Forelimb muscle (tissue), 1 donor: ENCODE results near the gene RALGPS2. TPM values are rescaled to one million over a fixed set of nuclear protein-coding genes. Genes with fewer than 3 reads are reported as not detected.
"Not testable (repeated sequence)": the region's sequence is repeated elsewhere in the genome, so short reads cannot be mapped to it uniquely, and the experiment has no call there.

Experiments
- DNase-seq: peaks from one replicate; pipeline ENCODE4 v3.0.0-alpha.2; 2013; ENCODE audit warnings: low read depth
- polyA plus RNA-seq: library from polyadenylated mRNA; unstranded; fragments of 120-200 nt; gene quantifications from one replicate; pipeline ENCODE4 v1.2.1, GENCODE V29; 2013; ENCODE audit not compliant: insufficient read length

RALGPS2 gene
- polyA plus RNA-seq, 1 donor = 39.6 TPM

DNA sequence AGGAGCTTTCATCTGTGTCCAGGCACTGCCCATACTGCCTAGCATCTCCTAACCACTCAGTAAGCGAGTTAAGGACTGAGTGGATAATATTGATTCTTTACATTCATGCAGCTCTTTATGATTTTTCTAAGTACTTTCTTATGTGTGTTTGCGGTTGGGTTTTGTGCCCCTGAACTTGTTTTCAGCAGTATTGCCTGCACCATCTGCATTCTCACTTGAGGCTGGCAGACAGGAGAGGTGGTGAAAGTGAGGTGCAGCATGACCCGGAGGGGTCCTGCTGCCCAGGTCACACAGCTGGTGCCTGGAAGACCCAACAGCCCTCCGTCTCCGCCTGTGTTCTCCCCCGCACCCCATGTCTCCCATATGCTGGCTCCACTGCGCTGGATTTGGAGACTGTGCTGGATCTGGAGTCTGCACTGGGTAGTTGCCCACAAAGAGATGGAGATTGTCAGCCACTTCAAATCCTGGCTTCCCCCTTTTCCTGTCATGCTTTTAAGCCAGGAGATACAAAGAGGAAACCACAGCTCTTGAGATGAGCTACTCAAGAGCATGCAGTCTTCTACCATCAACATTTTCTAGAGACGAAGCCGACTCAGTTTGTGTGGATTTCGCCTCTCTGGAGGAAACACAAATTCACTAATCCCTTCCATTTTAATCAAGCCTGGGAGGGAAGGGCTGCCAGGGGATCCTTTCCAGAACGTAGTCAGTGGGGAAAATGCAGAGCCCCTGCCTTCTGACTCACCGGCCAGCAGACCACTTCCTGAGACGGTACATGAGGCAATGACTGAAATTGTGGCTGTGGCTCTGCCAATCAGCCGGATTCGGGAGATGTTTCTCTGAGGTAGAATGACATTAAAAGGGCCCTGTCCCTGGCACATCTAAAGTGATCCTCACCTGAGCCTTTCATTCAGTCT lies 217.5 kb downstream of the RALGPS2 start:
- no peak for DNase-seq

DNA sequence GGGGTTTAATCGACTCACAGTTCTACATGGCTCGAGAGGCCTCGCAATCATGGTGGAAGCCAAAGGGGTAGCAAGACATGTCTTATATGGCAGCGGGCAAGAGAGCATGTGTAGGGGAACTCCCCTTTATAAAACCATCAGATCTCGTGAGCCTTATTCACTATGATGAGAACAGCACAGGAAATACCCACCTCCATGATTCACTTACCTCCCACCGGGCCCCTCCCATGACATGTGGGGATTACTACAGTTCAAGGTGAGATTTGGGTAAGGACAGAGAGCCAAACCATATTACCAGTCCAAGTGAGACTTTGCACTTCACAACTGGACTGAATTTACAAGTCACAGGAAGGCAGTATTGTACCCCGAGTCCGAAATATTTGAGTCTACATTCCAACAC lies 219.7 kb downstream of the RALGPS2 start:
- no peak for DNase-seq

DNA sequence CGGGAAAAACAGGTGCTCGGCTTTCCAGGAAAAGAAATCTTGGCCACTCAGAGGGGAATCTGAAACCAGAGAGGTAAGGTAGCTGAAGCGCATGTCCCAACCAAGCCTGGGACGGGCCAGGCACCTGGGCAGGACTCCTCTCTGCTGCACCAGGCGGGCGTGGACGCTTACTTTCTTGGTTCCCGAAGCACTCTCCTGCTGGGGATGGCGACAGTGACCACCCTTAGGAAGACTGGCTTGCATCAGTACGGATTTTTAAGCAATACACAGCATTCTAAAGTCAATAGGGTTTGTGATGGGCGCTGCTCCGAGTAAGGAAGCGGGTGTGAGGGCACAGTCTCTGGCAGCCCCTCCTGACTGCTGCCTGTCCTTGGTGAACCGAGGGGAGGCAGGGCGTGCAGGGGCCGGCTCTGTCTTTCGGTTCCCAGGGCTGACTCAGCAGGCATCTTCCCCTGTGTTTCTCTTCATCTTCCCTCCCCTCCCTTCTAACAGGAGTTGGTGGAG lies 220.8 kb downstream of the RALGPS2 start:
- no peak for DNase-seq

DNA sequence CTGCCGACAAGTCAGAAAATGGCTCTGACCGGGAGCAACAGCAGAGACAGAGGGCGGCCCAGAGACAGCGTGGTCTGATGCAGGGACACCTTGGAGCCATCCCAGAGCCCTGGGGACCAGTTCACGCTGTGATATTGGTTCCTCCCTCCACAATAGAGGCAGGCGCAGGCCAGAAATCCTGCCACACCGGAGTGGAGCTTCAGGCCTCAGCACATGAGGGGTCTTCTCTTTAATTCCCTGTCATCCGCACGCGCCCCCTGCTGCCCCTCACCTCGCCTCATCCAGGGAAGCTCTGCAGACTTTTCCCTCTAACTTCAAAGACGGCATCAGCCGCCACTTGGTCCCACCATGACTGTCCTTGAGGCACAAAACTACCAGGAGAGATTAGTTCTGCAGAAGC lies 221.4 kb downstream of the RALGPS2 start:
- DNase-seq = no peak

DNA sequence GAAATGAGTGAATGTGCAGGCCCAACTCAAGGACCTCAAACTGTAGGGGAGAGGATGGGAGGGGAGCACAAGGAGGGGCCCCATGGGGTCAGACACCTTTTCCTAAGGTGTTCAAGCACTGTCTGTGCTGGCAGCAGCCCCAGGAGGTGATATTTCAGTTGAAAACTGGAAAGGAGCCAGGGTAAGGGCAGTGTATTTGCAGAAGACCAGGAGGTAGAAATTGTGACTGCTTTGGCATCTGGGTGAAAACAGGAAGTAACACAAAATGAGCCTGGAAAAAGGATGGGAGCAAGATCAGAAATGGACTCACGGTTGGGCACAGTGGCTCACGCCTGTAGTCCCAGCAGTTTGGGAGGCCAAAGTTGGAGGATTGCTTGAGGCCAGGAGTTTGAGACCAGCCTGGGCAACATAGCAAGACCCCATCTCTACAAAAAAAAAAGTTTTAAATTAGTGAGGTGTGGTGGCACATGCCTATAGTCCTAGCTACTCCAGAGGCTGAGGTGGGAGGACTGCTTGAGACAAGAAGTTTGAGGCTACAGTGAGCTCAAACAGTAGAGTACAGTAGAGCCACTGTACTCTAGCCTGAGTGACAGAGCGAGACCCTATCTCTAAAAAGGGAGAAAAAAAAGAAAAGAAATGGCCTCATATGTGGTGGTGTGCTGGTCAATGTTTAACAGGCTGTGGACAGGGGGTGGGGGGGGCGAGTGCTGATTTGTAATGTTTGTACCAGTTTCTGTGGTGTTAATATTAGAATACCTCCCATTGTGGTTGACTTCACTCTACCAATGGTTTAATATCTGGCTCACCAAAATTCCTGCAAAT lies 222.0 kb downstream of the RALGPS2 start:
- no peak for DNase-seq

DNA sequence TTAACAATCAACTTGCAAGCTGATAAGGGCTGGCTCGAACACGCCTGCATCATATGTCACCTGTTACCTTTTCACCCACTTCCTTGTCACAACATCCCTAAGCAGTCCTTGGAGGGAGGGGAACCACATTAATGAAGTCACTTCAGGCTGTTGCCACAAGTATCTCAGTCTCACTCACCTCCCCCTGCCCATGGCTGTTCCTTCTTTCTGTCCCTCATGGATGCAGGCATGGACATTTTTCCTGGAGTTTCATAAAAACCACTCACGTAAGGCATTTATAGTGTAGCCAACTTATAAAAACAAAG lies 222.6 kb downstream of the RALGPS2 start:
- DNase-seq = no peak

DNA sequence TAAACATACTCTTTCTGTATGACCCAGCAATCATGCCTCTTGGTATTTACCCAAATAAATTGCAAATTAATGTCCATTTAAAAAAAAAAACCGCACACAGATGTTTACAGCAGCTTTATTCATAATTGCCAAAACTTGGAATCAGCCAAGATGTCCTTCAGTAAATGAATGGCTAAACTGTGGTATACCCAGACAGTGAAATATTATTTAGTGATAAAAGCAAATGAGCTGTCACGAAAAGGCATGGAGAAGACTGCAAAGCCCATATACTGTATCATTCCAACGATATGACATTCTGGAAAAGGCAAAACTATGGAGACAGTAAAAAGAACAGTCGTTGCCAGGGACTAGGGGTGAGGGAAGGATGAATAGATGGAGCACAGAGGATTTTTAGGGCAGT lies 223.6 kb downstream of the RALGPS2 start:
- no peak for DNase-seq

DNA sequence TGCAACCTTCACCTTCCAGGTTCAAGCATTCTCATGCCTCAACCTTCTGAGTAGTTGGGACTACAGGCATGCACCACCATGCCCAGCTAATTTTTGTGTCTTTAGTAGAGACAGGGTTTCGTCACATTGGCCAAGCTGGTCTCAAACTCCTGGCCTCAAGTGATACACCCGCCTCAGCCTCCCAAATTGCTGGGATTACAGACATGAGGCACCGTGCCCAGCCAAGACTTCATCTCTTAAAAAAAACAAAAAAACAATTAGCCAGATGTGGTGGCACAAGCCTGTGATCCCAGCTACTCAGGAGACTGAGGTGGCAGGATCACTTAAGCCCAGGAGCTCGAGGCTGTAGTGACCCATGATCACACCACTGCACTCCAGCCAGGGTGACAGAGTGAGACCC lies 224.8 kb downstream of the RALGPS2 start:
- not testable (repeated sequence) for DNase-seq

DNA sequence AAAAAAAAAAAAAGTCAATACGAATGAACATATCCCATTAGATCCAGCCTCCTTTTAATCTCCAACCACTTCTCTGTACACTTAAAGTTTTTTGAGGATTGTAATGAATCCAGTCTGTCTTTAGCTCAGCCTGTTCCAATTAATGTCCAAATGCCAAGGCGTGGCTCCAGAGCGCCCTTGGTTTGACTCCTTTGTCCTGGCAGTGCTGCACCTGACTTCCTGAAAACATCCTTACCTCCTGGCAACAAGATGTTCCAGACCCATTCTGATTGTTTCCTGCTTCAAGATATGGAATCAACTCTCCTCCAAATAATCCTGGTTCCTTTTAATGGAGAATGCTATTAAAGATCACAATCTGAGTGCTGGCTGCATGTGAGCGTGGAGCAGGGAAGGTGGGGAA lies 226.6 kb downstream of the RALGPS2 start:
- DNase-seq = no peak

DNA sequence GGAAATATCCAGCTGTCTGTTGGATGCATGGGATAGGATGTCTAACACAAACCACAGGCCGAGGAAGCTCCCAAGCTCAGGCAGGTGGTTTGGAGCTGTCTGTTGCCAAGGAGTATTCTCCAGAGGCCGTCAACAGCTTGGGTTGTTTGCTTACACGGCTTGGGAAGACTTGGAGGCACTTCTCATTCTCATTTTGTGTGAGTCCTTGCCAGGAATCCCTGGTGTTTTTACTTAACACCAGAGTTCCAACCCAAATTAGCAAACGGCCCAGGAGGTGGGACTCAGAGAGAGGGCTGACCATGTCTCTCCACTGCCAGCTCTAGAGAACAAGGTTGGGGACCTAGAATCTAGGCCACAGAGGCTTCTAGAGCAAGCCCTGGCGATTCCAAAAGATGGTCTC lies 228.0 kb downstream of the RALGPS2 start:
- peak; percentile 95 for DNase-seq

DNA sequence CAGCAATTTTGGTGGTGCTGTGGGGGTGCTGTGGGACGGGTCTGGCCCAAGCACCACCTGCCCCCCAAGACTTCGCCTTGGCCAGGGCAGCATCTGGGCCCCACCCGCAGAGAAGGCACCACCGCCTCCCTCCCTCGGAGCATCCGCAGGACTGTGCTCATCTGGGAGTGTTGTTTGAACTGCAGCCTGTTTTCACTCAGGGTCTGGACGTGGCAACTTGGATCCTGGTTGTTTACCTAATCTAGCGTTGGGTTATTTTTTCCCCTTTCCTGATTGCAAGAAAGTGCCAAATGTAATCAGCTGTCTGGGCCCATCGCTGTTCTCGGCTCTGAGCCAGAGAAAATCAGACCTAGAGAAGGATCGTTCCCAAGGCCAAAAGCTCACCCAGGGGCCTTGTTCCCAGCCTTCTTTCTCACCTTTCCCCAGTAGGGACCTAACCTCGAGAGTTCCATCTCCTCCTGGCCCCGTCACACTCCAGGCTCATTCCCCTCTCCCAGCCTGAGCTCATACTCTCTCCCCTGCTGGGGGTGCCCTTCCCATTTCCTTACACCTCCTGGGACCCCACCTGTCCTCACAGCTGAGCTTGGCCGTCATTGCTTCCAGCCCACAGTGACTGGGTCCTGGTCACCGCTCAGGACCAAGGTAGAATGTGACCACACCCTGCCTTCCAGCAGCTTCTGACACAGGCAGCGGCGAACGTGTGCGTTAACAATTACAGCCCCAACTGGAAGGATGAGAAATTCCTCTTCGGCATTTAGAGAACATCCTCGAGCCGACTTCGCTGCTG lies 228.7 kb downstream of the RALGPS2 start:
- DNase-seq = no peak

DNA sequence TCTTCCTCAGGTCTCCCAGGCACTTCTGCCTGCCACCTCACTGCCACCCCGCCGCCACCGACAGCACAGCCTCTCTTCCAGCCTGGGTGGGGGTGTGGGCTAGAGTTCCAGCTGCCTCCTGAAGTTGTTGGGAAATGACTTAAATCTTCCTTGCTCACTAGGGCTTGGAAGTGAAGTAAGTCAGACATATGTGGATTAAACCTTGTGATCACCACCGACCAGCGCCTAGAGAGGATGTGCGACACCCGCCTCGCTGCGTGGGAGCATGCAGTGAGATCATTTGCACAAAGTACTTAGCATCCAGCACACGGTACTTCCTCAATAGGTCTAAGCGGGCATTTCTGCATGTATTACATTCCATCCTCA lies 229.3 kb downstream of the RALGPS2 start:
- DNase-seq = no peak

DNA sequence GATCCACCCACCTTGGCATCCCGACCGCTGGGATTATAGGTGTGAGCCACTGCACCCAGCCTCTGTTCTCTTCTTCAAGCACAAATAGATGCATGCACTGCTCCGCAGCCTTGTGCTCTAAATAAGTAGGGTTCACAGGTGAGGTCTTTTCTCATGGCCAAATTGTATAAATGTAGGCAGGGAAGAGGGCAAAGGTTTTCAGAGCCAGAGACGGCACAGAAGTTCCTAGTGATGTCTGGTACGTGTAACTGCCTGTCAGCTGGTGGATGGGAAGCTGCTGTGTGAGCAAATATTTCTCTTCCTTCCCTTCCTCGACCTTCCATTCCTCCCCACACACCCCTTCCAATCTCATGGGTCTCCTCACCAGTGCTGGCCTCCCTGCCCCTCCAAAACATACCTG lies 229.9 kb downstream of the RALGPS2 start:
- no peak for DNase-seq

DNA sequence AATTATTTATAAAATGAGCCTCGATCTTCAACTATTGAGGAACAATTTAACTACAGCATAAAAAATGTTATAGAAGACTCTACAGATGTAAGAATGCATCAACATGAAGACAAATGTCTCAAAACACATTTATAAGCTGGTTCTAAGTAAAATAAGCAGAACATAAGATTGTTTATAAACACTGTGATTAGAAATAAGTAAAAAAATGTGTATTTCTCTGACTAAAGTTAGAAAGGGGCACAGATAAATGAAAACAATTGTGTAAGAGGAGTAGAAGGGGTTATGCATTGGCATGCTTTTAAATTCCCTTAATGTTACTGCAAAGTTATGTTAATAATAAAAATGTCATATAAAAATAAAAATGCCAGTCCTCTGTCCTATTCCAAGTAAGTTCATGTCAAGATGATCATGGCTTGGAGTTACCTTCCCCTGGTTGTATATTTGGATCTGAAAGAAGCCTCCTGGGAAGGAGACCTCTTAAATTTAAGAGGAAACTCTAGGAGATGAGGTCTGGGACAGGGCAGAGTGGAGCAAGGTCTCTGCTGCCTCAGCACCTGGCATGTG lies 230.4 kb downstream of the RALGPS2 start:
- DNase-seq = no peak

DNA sequence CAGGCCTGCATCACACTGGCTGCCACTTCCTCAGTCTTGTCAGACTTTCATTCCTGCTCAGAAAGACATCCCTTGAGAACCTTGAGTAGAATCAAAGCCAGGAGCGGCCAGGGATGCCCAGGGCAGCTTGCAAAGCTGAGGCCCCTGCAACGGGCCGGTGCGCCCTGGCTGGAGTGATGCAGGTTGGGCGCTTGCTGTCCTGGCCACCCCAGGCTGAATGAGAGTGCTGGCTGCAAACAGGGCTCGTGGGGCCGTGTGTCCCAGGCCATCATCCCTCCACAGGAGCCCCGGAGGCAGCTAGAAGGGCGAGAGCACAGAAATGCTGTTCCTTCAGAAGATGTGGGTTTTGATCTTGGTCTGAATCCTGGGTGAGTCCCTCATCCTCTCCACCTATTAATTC lies 233.4 kb downstream of the RALGPS2 start:
- no peak for DNase-seq

DNA sequence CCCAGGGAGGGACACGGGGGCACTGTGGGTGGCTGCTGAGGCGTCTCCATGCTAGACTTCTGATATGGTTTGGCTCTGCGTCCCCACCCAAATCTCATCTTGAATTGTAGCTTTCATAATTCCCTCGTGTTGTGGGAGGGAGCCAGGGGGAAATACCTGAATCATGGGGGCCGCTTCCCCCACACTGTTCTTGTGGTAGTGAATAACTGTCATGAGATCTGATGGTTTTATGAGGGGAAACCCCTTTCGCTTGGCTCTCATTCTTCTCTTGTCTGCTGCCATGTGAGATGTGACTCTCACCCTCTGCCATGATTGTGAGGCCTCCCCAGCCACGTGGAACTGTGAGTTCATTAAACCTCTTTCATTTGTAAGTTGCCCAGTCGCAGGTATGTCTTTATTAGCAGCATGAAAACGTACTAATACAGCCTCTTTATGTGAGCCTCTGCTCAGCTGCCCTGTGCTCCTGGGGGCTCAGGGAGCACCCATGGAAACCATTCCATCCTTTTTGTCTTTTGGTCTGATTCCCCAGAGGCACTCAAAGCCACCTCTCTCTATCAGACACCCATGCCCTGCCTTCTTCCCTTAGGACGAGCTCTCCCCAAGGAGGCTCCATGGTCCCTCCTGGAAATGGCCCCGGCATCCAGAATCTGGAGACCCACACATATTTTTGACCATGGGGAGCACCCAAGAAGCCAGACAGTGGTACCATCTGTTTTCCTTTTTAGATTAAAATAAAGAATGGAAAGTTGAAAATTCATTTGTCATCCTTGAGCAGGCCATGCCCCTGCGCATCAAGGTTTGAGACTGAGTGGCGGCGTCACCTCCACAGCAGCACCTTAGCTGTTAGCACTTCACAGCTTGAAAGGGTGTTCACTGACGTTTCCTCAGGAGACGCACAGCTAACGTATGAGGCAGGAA lies 234.8 kb downstream of the RALGPS2 start:
- DNase-seq = no peak

DNA sequence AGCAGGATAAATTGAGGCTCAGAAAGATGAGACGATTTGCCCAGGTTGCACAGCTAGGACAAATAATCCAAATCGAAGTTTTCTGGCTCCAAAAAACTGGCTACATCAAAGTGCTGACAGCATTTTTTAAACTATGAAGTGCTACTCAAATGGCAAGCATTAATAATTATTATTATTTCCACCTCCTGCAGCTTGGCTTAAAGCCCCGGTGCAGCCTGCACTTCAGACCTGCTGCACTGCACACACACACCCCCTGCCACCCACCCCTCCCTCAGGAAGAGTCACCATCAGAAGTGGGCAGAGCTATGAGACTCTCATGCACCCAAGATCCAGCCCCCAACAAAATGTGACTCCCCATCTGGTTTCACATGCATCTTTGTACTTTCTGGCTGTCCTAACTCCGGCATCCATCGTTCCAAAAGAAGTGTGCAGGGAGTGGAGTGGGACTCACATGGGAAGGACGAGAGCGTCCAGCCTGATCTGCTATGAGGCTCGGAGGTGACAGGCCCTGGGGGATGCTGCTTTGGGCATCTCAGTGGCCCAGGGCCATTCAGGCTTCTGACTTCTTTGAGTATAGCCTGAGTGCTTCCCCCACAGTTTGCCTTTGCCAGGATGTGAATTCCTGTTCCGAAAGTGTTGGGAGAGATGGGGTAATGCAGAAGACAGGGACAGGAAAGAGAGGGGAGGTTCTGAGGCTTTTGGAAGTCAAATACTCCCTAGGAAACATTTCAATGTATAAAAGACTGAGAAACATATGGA lies 235.6 kb downstream of the RALGPS2 start:
- DNase-seq = no peak

DNA sequence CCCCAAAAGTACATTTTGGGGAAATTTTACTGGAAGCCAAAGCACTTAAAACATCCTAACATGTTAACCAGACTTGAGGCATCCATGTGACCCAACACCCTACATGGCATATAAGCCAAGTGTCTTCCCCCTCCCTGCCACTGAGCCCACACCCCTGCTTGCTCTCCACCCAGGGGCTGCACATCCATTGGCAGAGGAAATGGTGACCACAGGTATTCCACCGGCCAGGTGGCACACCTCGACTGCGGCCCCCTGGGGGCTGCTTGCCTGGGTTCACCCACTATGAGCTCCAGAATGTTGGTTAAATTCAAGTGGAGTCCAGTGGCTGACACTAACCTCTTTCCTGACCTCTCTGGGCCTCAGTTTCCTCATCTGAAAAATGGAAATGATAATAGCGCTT lies 236.3 kb downstream of the RALGPS2 start:
- DNase-seq = no peak

DNA sequence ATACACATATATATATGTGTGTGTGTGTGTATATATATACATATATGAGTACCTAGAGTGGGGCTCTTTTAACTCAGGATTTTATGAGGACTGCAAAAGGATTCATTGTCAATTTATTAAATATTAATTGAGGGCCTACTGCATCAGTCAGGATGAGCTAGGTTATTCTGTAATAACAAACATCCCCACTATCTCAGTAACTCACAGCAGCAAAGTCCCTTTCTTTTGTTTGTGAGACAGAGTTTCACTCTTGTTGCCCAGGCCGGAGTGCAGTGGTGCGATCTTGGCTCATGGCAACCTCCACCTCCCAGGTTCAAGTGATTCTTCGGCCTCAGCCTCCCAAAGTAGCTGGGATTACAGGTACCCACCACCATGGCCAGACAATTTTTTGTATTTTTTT lies 236.8 kb downstream of the RALGPS2 start:
- DNase-seq = no peak
